Measurements from ENCODE around the gene MED16.

Gene MED16, protein sequence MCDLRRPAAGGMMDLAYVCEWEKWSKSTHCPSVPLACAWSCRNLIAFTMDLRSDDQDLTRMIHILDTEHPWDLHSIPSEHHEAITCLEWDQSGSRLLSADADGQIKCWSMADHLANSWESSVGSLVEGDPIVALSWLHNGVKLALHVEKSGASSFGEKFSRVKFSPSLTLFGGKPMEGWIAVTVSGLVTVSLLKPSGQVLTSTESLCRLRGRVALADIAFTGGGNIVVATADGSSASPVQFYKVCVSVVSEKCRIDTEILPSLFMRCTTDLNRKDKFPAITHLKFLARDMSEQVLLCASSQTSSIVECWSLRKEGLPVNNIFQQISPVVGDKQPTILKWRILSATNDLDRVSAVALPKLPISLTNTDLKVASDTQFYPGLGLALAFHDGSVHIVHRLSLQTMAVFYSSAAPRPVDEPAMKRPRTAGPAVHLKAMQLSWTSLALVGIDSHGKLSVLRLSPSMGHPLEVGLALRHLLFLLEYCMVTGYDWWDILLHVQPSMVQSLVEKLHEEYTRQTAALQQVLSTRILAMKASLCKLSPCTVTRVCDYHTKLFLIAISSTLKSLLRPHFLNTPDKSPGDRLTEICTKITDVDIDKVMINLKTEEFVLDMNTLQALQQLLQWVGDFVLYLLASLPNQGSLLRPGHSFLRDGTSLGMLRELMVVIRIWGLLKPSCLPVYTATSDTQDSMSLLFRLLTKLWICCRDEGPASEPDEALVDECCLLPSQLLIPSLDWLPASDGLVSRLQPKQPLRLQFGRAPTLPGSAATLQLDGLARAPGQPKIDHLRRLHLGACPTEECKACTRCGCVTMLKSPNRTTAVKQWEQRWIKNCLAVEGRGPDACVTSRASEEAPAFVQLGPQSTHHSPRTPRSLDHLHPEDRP
- 57.6 to 73.4 (median 68.3) reads per million in 3 experiments for total RNA-seq

DNA sequence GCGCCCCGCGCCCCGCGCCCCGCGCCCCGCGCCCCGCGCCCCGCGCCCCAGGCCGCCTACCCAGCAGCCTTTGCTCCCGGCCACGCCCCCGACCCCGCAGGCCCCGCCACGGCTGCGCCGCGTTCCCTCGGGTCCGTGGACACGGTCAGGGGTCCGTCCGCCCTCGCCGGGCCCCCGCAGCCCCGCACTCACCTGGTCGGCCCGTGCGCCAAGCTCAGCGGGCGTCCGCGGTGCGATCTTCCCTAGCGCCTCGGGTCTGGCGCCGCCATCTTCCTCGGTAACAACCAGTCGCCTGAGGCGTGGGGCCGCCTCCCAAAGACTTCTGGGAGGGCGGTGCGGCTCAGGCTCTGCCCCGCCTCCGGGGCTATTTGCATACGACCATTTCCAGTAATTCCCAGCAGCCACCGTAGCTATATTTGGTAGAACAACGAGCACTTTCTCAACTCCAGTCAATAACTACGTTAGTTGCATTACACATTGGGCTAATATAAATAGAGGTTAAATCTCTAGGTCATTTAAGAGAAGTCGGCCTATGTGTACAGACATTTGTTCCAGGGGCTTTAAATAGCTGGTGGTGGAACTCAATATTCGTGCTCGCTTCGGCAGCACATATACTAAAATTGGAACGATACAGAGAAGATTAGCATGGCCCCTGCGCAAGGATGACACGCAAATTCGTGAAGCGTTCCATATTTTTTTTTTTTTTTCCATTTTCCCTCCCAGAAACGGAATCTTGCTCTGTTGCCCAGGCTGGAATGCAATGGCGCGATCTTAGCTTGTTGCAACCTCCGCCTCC, at the start of gene MED16, which contains the start of gene RNU6-9:
MED16 (minus strand) TSS at position 294 of the 796 bp plus-strand sequence. CDS start 2,056 bp downstream, outside the sequence.
RNU6-9 (plus strand) TSS at position 591 of the 796 bp plus-strand sequence.
- DNase-seq, result peak; percentile 94

DNA sequence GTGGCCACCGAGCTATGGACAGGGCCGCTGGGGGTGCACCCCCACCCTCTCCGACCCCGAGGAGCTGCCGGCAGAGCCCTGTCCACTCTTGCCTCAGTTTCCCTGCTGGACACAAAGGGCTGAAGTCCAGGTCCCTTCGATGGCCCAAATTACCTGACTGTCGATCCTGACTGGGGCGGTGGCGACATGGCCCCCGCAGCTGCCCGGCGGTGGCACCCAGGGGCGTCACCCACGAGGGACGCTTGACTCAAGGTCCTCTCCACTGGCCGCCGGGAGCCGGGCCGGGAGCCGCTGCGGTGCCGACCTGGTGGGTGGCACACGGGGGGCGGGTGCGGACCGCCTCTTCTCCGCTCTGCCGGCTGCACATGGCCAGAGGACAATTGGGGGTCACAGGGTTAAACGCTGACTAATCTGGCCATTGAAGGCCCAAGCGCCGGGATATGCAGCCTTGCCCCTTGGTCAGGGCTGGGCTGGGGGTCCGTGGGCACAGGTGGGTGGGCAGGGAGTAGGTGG, 49.2 kb upstream of the MED16 start:
- DNase-seq, result no peak

DNA sequence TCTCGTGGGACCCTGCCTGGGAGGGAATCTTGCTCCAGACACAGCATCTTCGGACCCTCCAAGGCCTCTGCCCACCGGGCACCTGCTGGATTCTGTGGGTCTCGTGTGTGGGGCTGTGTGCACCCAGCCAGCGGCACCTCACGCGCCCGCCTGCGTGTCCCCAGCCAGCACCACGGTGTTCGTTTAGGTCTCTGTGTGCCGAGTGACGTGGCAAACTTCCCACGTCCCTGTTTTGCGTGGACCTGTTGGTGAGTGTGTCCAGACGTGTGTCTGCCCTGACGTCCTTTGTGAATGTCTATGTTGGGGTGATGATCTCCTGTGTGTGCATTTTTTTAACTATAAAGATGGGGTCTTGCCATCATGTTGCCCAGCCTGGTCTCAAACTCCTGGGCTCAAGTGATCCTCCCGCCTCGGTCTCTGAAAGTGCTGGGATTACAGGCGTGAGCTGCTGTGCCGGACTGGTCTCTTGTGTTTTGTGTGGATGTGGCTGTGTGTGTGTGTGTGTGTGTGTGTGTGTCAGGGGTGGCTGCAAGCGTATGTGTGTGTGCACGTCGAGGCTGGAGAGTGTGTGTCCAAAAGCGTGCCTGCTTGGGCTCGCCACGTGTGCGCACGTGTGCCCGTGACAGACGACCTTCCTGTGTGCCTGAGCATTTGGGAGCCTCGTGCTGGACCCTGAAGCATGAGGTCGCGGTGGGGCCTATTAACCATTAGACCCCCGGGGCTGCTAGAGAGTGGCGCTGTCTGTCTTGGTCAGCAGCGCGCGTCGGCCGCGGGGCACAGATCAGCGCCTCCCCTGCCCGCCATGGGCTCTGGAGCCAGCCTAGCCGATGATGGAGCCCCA, 48.5 kb upstream of the MED16 start:
- no peak for DNase-seq

DNA sequence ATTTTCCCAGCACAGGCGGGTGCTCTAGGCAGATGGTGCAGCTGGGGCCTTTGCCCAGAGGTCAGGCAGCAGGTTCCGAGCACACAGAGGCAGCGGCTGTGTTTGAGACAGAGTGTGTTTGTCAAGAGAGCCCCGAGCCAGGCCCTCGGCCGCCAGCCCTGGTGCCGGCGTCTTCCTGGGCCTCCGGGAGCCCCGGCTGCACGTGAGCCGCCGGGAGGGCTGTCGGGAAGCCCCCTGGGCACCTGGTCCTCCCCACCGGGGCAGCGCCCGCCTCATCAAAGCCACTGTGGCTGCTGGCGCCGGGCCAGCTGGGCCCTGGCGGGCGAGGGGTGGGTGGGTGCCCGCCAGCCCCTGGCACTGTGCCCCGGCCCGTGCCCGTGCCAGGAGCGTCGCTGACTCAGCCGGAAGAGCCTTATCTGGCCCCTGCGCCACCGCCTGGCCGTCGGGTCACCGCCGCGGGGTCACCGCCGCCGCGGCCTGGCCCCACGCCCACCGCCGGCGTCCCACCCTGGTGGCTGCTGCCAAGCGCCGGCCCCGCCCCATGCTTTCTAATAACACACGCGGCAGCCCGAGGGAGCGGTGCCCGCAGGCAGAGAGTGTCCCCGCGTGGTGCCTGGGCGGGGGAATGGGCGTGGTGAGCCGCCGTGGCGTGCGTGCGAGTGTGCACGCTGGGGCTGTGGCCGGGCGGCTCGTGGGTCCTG, 47.8 kb upstream of the MED16 start:
- DNase-seq, result peak; percentile 74

DNA sequence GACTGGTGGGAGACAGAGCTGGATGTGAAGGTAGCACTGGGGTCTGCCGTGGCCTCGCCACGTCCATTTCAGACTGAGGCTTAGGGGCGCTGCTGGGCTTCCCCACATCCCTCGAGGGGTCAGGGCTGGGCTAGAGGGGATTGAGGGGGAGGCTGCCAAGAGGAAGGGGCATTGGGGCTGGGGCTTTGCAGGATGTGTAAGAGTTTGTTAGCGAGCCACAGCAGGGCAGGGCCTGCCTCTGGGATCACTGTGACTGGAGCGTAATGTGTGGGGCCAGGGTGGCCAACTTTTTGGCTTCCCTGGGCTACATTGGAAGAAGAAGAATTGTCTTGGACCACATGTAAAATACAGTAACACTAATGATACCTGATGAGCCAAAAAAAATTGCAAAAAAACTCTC, 46.9 kb upstream of the MED16 start:
- no peak for DNase-seq

DNA sequence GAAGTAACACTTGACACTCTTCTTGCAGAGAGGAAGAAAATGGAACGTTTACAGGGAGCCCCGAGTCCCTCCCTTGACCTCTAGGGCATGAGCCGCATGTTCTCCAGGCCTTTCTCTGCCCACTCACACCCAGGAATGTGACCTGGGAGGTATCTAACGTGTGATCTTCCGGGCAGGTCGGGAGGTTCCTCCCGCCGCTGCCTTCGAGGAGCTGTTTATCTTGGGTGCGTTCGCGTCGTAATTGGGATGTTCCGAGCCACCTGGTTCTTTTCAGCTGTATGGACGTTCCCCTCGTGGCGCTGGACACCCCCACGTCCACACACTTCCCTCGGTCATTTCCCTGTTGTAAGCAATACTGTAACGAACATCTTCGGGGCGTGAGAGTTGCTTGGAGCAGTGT, 46.5 kb upstream of the MED16 start:
- DNase-seq, result no peak

DNA sequence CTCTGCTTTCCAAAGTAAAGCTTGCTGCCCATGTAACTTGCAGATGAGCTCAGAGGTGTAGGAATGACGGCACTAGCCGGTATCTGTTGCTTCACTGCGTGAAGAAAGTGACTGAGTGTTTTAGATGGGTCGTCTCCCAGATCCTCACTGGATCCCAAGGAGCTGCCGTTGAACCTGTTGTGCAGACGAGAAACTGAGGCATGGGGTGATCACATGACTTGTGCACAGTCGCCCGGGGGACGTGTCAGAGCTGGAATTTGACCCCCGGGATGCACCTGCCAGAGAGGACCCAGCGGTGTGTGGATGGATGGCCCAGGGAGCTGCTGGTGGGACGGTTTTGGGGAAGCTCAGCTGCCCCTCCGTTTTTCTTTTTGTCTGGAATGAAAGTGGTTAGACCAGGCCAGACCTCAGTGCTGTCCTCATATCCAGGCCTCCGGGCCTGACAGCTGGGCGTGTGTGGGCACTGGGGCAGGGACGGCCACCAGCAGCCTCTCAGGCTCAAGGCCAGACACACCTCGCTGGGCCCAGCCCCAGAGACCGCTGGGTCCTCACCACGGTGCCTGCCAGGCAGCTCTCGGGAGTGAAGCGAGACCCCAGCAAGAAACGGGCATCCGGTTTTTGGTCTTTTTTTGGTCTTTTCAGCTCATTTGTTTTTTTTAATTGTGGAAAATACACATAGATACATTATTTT, 45.4 kb upstream of the MED16 start:
- no peak for DNase-seq

DNA sequence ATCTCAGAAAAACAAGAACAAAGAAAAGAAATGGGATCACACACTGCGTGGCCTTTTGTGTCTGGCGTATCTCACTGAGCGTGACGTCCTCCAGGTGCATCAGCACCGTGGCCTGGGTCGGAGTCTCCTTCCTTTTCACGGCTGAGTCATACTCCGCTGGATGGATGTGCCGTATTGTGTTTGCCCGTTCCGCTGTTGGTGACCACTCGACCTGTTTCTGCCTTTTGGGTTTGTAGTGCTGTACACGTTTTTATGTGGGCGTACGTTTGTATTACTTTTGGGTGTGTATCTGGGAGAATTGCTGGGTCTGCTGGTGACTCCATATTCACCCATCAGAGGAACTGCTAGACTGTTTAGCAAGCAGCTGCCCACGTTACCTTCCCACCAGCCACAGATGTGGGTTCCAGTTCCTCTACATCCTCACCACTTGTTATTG, 44.3 kb upstream of the MED16 start:
- DNase-seq, result peak; percentile 56

DNA sequence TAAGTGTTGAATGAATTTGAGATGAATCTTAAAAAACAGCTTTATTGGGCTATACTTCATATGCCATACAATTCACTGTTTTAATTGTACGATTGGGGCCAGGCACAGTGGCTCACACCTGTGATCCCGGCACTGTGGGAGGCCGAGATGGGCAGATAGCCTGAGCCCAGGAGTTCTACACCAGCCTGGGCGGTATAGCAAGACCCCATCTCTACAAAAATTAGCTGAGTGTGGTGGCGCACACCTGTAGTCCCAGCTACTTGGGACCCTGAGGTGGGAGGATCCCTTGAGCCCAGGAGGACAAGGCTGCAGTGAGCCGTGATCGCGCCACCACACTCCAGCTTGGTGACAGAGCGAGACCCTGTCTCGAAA, 43.2 kb upstream of the MED16 start:
- DNase-seq, result no peak

DNA sequence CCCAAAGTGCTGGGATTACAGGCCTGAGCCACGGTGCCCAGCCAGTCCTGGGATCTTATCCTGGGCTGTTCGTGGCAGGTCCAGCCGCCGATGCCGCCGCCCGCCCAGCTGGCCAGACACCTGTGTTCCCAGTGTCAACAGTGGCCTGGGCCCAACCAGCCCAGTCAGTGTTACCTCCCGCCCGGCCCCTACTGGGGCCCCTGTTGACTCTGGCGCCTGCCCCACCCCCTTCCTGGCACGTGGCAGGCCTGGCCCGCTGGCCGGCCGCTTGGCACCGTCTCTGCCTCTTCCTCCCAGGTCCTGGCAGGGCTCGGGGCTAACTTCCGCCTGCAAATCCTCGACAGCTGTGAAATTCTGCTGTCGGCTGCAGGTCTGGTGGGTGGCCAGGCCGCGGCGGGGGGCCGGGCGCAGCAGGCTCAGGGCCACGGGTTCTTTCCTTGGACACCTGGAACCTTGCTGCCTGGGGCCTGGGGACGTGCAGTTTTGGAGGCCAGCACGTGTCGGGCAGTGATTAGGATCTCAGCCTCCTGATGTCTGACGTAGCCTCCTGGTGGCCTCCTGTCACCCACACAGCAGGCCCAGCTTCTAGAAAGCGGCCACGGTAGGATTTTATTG, 42.0 kb upstream of the MED16 start:
- DNase-seq, result no peak

DNA sequence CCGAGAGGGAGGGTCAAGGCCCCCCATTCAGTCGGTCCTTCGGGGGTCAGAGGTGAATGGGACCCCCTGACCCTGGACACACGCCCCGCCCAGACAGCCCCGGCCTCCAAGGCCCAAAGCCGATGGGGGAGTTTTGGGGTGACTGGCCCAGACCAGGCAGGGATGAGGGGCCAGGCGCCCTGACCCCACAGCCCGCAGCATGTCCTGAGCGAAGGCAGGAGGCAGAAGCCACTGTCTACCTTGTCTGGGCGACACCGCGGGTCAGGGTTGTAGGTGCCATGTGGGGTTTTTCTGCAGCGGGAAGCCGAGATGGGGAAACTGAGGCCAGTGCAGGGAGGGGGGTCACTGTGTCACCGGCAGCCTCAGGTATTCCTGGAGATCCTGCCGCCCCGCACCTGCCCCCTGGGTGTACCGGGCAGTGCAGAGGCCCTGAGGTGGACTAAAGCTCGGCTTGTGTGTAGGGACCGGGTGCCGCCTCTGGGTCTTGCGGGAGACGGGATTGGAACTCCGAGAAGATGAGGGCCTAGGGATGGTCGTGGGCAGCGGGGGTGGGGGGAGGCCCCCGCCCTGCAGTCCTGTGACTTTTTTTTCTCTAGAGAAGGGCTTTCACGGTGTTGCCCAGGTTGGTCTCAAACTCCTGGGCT, 41.3 kb upstream of the MED16 start:
- no peak for DNase-seq

DNA sequence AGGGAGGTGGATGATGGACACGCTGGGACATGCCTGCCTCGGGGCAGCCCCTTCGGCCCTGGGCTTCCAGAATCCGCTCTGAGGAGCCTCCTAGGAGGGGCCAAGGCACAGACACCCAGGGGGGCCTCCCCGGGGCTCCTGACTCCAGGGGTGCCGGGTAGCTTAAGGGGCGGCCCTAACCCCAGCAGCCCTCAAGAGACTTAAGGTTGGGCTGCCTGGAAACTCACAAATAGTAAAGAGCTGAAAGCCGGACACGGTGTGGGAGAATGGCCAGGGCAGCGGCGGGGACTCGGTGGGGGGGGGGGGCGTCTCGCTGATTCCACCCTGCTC, 40.5 kb upstream of the MED16 start:
- DNase-seq, result no peak

DNA sequence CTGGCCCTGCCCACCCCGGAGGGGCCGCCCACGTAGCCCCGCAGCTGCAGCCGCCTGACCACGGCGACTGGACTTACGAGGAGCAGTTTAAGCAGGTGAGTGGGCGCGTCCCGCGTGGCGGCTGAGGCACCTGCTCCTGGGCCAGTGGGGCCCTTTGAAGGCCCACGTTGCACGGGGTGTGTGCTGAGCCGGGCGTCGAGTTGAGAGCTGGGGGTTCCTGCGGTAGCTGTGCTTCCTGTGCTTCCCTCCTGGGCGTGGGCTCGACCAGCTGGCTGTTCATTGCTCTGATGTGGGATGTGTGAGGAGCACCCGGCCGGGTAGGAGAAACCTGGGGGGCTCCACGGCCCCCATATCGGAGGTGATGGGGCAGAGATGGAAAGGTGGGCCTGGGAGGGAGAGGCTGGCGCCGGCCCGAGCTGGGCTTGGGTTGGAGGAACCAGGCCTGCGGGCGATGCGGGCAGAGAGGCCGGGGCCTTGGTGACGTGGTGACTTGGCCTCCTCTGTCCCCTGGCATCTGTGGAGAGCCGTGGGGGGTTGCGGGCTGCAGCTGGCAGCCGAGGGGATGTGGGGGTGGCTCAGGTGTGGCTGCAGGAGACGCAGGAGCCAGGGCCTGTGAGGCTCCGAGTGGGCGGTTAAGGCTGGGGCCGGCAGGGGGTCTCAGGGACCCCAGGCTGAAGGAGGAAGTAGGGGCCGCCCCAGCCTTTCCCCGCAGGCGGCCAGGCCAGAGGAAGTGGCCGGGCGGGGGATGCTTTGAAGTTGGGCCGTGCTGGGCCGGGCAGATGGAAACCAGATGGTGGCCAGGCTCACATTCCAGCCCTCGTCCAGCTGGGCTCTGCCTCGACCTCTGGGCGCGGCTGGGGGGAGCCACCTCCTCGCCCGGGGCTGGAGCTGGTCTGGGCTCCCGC, 39.9 kb upstream of the MED16 start:
- DNase-seq, result no peak

DNA sequence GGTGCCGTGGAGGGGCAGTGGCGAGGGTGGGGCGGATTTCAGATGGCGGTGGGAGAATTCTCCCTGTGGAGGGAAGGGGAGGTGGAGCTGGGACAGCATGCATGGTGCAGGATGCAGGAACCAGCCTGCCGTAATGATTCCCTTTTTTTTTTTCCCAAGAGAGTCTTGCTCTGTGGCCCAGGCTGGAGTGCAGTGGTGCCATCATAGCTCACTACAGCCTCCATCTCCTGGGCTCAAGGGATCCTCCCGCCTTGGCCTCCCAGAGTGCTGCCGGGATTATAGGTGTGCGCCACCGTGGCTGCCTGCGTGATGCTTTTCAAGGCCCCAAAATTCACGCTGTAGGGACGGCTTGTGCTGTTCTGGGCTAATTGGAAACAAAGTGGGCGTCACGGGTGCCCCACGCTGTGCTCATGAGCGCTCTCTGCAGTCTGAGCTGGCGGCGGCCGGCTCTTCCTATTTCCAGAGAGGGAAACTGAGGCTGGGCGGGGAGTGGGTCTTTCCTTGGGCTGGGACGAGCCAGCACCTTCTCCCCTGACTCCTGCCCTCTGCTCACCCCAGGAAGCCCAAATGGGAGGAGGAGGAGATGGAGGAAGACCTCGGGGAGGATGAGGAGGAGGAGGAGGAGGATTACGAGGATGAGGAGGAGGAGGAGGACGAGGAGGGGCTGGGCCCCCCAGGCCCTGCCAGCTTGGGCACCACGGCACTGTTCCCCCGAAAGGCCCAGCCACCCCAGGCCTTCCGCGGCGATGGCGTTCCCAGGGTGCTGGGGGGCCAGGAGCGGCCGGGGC, 39.1 kb upstream of the MED16 start:
- DNase-seq, result no peak

DNA sequence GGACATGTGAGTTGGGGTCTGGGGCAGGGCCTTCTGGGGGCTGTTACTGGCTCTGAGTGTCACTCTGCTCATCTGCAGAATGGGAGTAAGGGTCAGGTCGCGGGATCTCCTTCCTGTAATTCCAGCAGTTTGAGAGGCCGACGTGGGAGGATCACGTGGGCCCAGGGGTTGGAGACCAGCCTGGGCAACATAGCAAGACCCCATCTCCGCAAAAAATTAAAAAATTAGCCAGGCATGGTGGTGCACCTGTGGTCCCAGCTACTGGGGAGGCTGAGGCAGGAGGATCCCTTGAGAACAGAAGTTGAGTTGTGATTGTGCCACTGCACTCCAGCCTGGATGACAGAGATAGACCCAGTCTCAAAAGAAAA, 36.9 kb upstream of the MED16 start:
- no peak for DNase-seq

DNA sequence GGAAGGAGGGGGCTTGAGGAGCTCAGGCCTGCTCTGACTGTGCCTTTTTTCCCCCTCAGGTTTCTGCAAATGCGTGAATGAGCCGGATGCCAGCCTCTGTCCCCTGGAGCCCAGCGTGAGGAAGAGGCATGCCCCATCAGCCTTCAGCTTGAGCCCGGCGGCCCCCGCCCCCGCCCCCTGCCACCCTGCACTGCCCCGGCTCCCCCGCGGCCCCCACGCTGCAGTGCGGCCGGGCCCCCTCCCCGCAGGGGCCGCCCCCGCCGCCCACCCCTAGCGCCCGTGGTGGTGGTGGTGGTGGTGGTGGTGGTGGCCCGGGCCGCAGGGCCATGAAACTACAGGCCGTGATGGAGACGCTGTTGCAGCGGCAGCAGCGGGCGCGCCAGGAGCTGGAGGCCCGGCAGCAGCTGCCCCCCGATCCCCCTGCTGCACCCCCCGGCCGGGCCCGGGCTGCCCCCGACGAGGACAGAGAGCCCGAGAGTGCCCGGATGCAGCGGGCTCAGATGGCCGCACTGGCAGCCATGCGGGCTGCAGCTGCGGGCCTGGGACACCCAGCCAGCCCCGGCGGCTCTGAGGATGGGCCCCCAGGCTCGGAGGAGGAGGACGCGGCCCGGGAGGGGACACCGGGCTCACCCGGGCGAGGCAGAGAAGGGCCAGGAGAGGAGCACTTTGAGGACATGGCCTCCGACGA, 36.4 kb upstream of the MED16 start:
- DNase-seq, result no peak

Measured in central memory CD4-positive, alpha-beta T cell (primary cell).